IMR-90 (cell line): ENCODE data around the gene AUNIP. TPM values are rescaled to one million over a fixed set of nuclear protein-coding genes. Genes with fewer than 3 reads are reported as not detected.

Experiments
- ATAC-seq: fragments of 200-7000 bp; cut with Tn5 transposase; 2 replicates; pipeline ENCODE4 v1.9.1; 2020; ENCODE audit warnings: low read depth, mild to moderate bottlenecking, moderate library complexity
- BruUV-seq: library from RNA; stranded (reverse); fragments of 400-500 nt; replicated peaks from 2 replicates; lab custom pipeline; 2021; lab: Mats Ljungman, UMichigan
- CTCF ChIA-PET: fragments of 300-600 bp; formaldehyde crosslinking; extraction: SDS; loops from one replicate; lab custom pipeline; 2021; ENCODE audit warnings: antibody characterized with exemption; lab: Yijun Ruan, JAX
- POLR2A ChIA-PET: fragments of 300-600 bp; sonication (Branson Sonifier 250); formaldehyde crosslinking; loops from one replicate; lab custom pipeline; 2022; ENCODE audit warnings: antibody characterized with exemption; ENCODE audit not compliant: unreplicated experiment; lab: Charles Lee
- DNase-seq: peaks from one replicate; pipeline ENCODE4 v3.0.0; 2013
- H2AFZ ChIP-seq: replicated peaks from 2 replicates; pipeline ENCODE3; 2013; ENCODE audit warnings: low read length, mild to moderate bottlenecking; ENCODE audit not compliant: poor library complexity
- H2AK5ac ChIP-seq: 2 replicates; pipeline ENCODE4 v1.6.1; 2013; ENCODE audit warnings: low read depth, low read length, inconsistent platforms
- H2AK9ac ChIP-seq: replicated peaks from 2 replicates; pipeline ENCODE3; 2013; ENCODE audit warnings: mild to moderate bottlenecking, low read depth, low read length, moderate library complexity; ENCODE audit not compliant: poor library complexity
- H2BK120ac ChIP-seq: 2 replicates; pipeline ENCODE4 v1.6.1; 2013; ENCODE audit warnings: low read depth, low read length, inconsistent platforms
- H2BK15ac ChIP-seq: 3 replicates; pipeline ENCODE4 v1.6.1; 2013; ENCODE audit warnings: low read depth, low read length, inconsistent platforms
- H2BK20ac ChIP-seq: 2 replicates; pipeline ENCODE4 v1.6.1; 2013; ENCODE audit warnings: low read depth, mild to moderate bottlenecking, inconsistent platforms, low read length, moderate library complexity
- H2BK5ac ChIP-seq: 2 replicates; pipeline ENCODE4 v1.6.1; 2013; ENCODE audit warnings: mild to moderate bottlenecking, low read depth, low read length, inconsistent platforms; ENCODE audit not compliant: poor library complexity, severe bottlenecking
- H3K14ac ChIP-seq: replicated peaks from 2 replicates; pipeline ENCODE4 v1.6.1; 2013; ENCODE audit warnings: low read depth, low read length, inconsistent platforms
- H3K18ac ChIP-seq: 2 replicates; pipeline ENCODE4 v1.6.1; 2013; ENCODE audit warnings: low read depth, low read length, control low read depth
- H3K23ac ChIP-seq: 2 replicates; pipeline ENCODE4 v1.6.1; 2013; ENCODE audit warnings: low read depth, low read length, inconsistent platforms
- H3K27ac ChIP-seq: 2 replicates; pipeline ENCODE4 v1.5.1; 2013; ENCODE audit warnings: mild to moderate bottlenecking, control low read depth, low read length; ENCODE audit not compliant: insufficient read depth
- H3K27me3 ChIP-seq: 2 replicates; pipeline ENCODE4 v1.6.1; 2013; ENCODE audit warnings: low read length; ENCODE audit not compliant: control insufficient read depth, insufficient read depth
- H3K36me3 ChIP-seq: 2 replicates; pipeline ENCODE4 v1.6.1; 2013; ENCODE audit warnings: low read length, mixed read lengths; ENCODE audit not compliant: control insufficient read depth, insufficient read depth
- H3K4ac ChIP-seq: 2 replicates; pipeline ENCODE4 v1.6.1; 2013; ENCODE audit warnings: low read depth, low read length, inconsistent platforms
- H3K4me1 ChIP-seq: 2 replicates; pipeline ENCODE4 v1.6.1; 2013; ENCODE audit warnings: low read length, mixed read lengths; ENCODE audit not compliant: control insufficient read depth, insufficient read depth
- H3K4me2 ChIP-seq: 2 replicates; pipeline ENCODE4 v1.6.1; 2013; ENCODE audit warnings: low read depth, mild to moderate bottlenecking, control low read depth, low read length, moderate library complexity
- H3K4me3 ChIP-seq: 2 replicates; pipeline ENCODE4 v1.5.1; 2013; ENCODE audit warnings: low read depth, mild to moderate bottlenecking, control low read depth, low read length, moderate library complexity; ENCODE audit not compliant: insufficient read depth
- H3K56ac ChIP-seq: 2 replicates; pipeline ENCODE4 v1.6.1; 2013; ENCODE audit warnings: low read length, inconsistent platforms; ENCODE audit not compliant: insufficient read depth; ENCODE audit errors: extremely low read depth
- H3K79me1 ChIP-seq, 2 experiments: 2 replicates each; pipeline ENCODE4 v1.6.1; 2013; ENCODE audit warnings: low read length in 2 of 2, inconsistent platforms in 1 of 2, low read depth in 1 of 2
- H3K9ac ChIP-seq: 2 replicates; pipeline ENCODE4 v1.6.1; 2013; ENCODE audit warnings: low read depth, low read length, control low read depth
- H3K9me1 ChIP-seq: 2 replicates; pipeline ENCODE4 v1.6.1; 2013; ENCODE audit warnings: low read length, inconsistent platforms; ENCODE audit not compliant: insufficient read depth
- H3K9me3 ChIP-seq: 2 replicates; pipeline ENCODE4 v1.6.1; 2013; ENCODE audit warnings: low read length; ENCODE audit not compliant: control insufficient read depth, insufficient read depth
- H4K20me1 ChIP-seq: 2 replicates; pipeline ENCODE4 v1.6.1; 2013; ENCODE audit warnings: low read length, inconsistent platforms; ENCODE audit not compliant: insufficient read depth
- H4K5ac ChIP-seq: 2 replicates; pipeline ENCODE4 v1.6.1; 2013; ENCODE audit warnings: mild to moderate bottlenecking, low read depth, low read length, control low read depth
- H4K8ac ChIP-seq, 2 experiments: 2 replicates each; pipeline ENCODE4 v1.6.1; 2013; ENCODE audit warnings: low read depth in 2 of 2, low read length in 2 of 2, control low read depth in 1 of 2, inconsistent platforms in 1 of 2
- H4K91ac ChIP-seq: 2 replicates; pipeline ENCODE4 v1.6.1; 2013; ENCODE audit warnings: low read depth, low read length, inconsistent platforms; ENCODE audit not compliant: insufficient read depth
- BHLHE40 ChIP-seq: fragments of 150-350 bp; IDR thresholded peaks from 2 replicates; pipeline ENCODE4 v1.6.1; 2016; ENCODE audit warnings: mild to moderate bottlenecking, low read depth, low read length
- CEBPB ChIP-seq: IDR thresholded peaks from 2 replicates; pipeline ENCODE4 v1.6.1; 2012; ENCODE audit warnings: low read depth, low read length, improper control_type of control experiment
- CHD1 ChIP-seq: IDR thresholded peaks from 2 replicates; pipeline ENCODE4 v1.6.1; 2012; ENCODE audit warnings: low read depth, low read length, improper control_type of control experiment
- CTCF ChIP-seq: conservative IDR thresholded peaks from 2 replicates; pipeline ENCODE4 v1.5.1; 2012; ENCODE audit warnings: mild to moderate bottlenecking, low read depth, low read length, improper control_type of control experiment
- ELK1 ChIP-seq: fragments of 150-350 bp; IDR thresholded peaks from 2 replicates; pipeline ENCODE4 v1.6.1; 2016; ENCODE audit warnings: low read depth, mild to moderate bottlenecking, low read length, moderate library complexity, borderline replicate concordance
- FOS ChIP-seq: fragments of 150-350 bp; IDR thresholded peaks from 2 replicates; pipeline ENCODE4 v1.6.1; 2016; ENCODE audit warnings: low read depth, low read length
- MAFK ChIP-seq: IDR thresholded peaks from 2 replicates; pipeline ENCODE4 v1.6.1; 2012; ENCODE audit warnings: low read depth, low read length, improper control_type of control experiment
- MAZ ChIP-seq: IDR thresholded peaks from 2 replicates; pipeline ENCODE4 v1.6.1; 2012; ENCODE audit warnings: low read depth, mild to moderate bottlenecking, low read length, improper control_type of control experiment, moderate library complexity, borderline replicate concordance
- MXI1 ChIP-seq: IDR thresholded peaks from 2 replicates; pipeline ENCODE4 v1.6.1; 2012; ENCODE audit warnings: low read depth, mild to moderate bottlenecking, low read length, moderate library complexity, borderline replicate concordance
- NFE2L2 ChIP-seq: fragments of 150-350 bp; IDR thresholded peaks from 2 replicates; pipeline ENCODE4 v1.6.1; 2016; ENCODE audit warnings: low read depth, mild to moderate bottlenecking, low read length
- POLR2A ChIP-seq: IDR thresholded peaks from 2 replicates; pipeline ENCODE4 v1.6.1; 2012; ENCODE audit warnings: mild to moderate bottlenecking, low read depth, low read length
- RAD21 ChIP-seq: IDR thresholded peaks from 2 replicates; pipeline ENCODE4 v1.6.1; 2012; ENCODE audit warnings: low read length, improper control_type of control experiment
- RCOR1 ChIP-seq: IDR thresholded peaks from 2 replicates; pipeline ENCODE4 v1.6.1; 2012; ENCODE audit warnings: mild to moderate bottlenecking, low read length, improper control_type of control experiment; ENCODE audit not compliant: insufficient replicate concordance
- RFX5 ChIP-seq: IDR thresholded peaks from 2 replicates; pipeline ENCODE4 v1.8.0; 2012; ENCODE audit warnings: low read depth, mild to moderate bottlenecking, low read length, moderate library complexity
- SMC3 ChIP-seq: fragments of 150-350 bp; IDR thresholded peaks from 2 replicates; pipeline ENCODE4 v1.6.1; 2016; ENCODE audit warnings: low read depth, mild to moderate bottlenecking, antibody characterized with exemption, low read length, moderate library complexity
- USF2 ChIP-seq: fragments of 150-350 bp; IDR thresholded peaks from 2 replicates; pipeline ENCODE4 v1.6.1; 2017; ENCODE audit warnings: mild to moderate bottlenecking, antibody characterized with exemption, low read length, low read depth
- WGBS, 2 experiments: methylation state at CpG; one replicate each; pipeline versions ENCODE4 v1.1.5 to v1.1.7; 2013; ENCODE audit warnings: missing lambda C conversion rate in 2 of 2; ENCODE audit not compliant: insufficient read length in 1 of 2; ENCODE audit errors: extremely low coverage in 2 of 2; 5-methylcytosine and 5-hydroxymethylcytosine counted together
- dilution Hi-C: fragments of 300-500 bp; cut with HindIII; formaldehyde crosslinking; loops from one replicate; pipeline ENCODE4 v1.14.3; 2018; ENCODE audit warnings: low sequenced_read_pairs; ENCODE audit not compliant: unreplicated experiment
- in situ Hi-C: fragments of 300-500 bp; cut with MboI; formaldehyde crosslinking; loops from 3 replicates; pipeline ENCODE4 v1.14.3; 2019; ENCODE audit warnings: low sequenced_read_pairs, inconsistent platforms, mixed read lengths
- intact Hi-C: fragments of 100-400 bp; cut with micrococcal nuclease; formaldehyde crosslinking; loops from 2 replicates; pipeline ENCODE4 v1.10.0; 2022
- polyA plus RNA-seq, 3 experiments: library from polyadenylated mRNA; depleted of rRNA; stranded (reverse); fragments of >200 nt; gene quantifications; 2 replicates each; pipeline ENCODE4 v1.2.3, GENCODE V29; 2012; ENCODE audit warnings: low replicate concordance in 1 of 3
- total RNA-seq: library from RNA; depleted of rRNA; stranded (reverse); fragments of >200 nt; gene quantifications from 2 replicates; pipeline ENCODE4 v1.2.3, GENCODE V29; 2012

AUNIP gene
- total and polyA plus RNA-seq, 2 of the 4 experiments (the other 2 are of a cell fraction): 2.4 to 5.0 TPM

- Histone ChIP-seq H3K9ac (no peak overlapping the region), H4K20me1 (peaks cover 8% of the 10 kb centered on the region; the same call in 1 of the 2 replicates), H3K9me1 (no peaks in the 10 kb centered on the region; the same call in 1 of the 2 replicates), H3K79me1 (peaks cover 23 to 32% of the 10 kb centered on the region in 2 experiments), H3K18ac (no peak overlapping the region), H3K9me3 (no peaks in the 10 kb centered on the region), H3K4me1 (no peaks in the 10 kb centered on the region), H3K27ac (no peak overlapping the region), H4K8ac (no peak overlapping the region), H3K56ac (no peak overlapping the region), H4K5ac (no peak overlapping the region), H3K23ac (no peak overlapping the region), H3K4me3 (no peak overlapping the region), H2BK5ac (no peak overlapping the region), H2AK5ac (no peak overlapping the region), H3K14ac (no peak overlapping the region), H2AK9ac (no peak overlapping the region), H2AFZ (no peak overlapping the region), H3K4ac (no peak overlapping the region), H3K4me2 (no peak overlapping the region), H3K36me3 (peaks cover 60% of the 10 kb centered on the region), H4K91ac (no peak overlapping the region), H2BK15ac (no peak overlapping the region), H2BK20ac (no peak overlapping the region), H3K27me3 (no peaks in the 10 kb centered on the region), H2BK120ac (no peak overlapping the region)
- dilution Hi-C loops (no loop called here), intact Hi-C loops (no loop called here), in situ Hi-C loops (loop anchor here (10.0 kb wide), 1 partner anchor 166 kb away; the partner anchor contains the start of gene PAFAH2)
- BruUV-seq: no TSS peak
- WGBS, 2 experiments: no CpG with 5 or more reads among the region's 1 CpG
- TF ChIP-seq MXI1 (no peak), RFX5 (no peak), USF2 (no peak), SMC3 (no peak), RAD21 (no peak), CTCF (no peak), MAFK (no peak), RCOR1 (no peak), NFE2L2 (no peak), BHLHE40 (no peak), FOS (no peak), CHD1 (no peak), ELK1 (no peak), CEBPB (no peak), MAZ (no peak), POLR2A (no peak)
- ATAC-seq: no peak
- CTCF ChIA-PET: no interaction called here
- no peak for DNase-seq
- POLR2A ChIA-PET: no interaction called here
Measured at GRCh38 chr1:25829046-25829445, 30.2 kb downstream of the AUNIP start.
